H1 (cell line): Measurements from ENCODE around the gene ALDH1B1. TPM values are rescaled to one million over a fixed set of nuclear protein-coding genes. Genes with fewer than 3 reads are reported as not detected.

Source experiments
- CHD2 ChIP-seq: IDR thresholded peaks from 2 replicates; pipeline ENCODE4 v1.6.1; 2012; ENCODE audit warnings: low read length, improper control_type of control experiment
- JUN ChIP-seq: IDR thresholded peaks from 2 replicates; pipeline ENCODE4 v1.6.1; 2011; ENCODE audit warnings: low read depth, mild to moderate bottlenecking, improper control_type of control experiment, low read length
- RNF2 ChIP-seq: fragments of 200-900, 300-1000 bp; sonication (generic); IDR thresholded peaks from 2 replicates; pipeline ENCODE4 v1.7.1; 2016; ENCODE audit warnings: borderline replicate concordance, low read depth, mild to moderate bottlenecking, antibody characterized with exemption, low read length; ENCODE audit not compliant: poor library complexity, severe bottlenecking; ENCODE audit errors: missing control alignments
- SP1 ChIP-seq: IDR thresholded peaks from 2 replicates; pipeline ENCODE4 v1.6.1; 2011; ENCODE audit warnings: low read depth, low read length
- SP4 ChIP-seq: IDR thresholded peaks from 2 replicates; pipeline ENCODE4 v1.6.1; 2012; ENCODE audit warnings: low read length, inconsistent platforms
- polyA plus RNA-seq, 7 experiments: library from polyadenylated mRNA; depleted of rRNA in 3 of 7; stranded (reverse) in 5 of 7; unstranded in 2 of 7; fragments of >200 nt in 5 of 7; fragments of 200-250 nt in 2 of 7; gene quantifications; 1 replicate in 5 of 7; 2 replicates in 1 of 7; 4 replicates in 1 of 7; pipeline versions ENCODE4 v1.2.1 to v1.2.3, GENCODE V29; 2011 to 2013; ENCODE audit warnings: missing spikeins in 2 of 7, mixed read lengths in 2 of 7
- total RNA-seq: library from RNA; stranded (reverse); fragmentation: NEBNext Ultra II Directional; extraction: Animal tissue kit (Norgen Biotek cat#: 25700); gene quantifications from 2 replicates; pipeline ENCODE4 v1.2.1, GENCODE V29; 2021
- TF ChIP-seq, protein P1 (sequence below): fragments of 300-600 bp; sonication (generic); IDR thresholded peaks from 2 replicates; pipeline ENCODE4 v1.7.1; 2012; ENCODE audit warnings: low read length, moderate library complexity, mild to moderate bottlenecking, inconsistent platforms; ENCODE audit not compliant: insufficient replicate concordance
- TF ChIP-seq, protein P2 (sequence below): IDR thresholded peaks from 2 replicates; pipeline ENCODE4 v1.6.1; 2012; ENCODE audit warnings: inconsistent platforms

The ALDH1B1 gene
- total and polyA plus RNA-seq, 2 of the 8 experiments (the other 6 are each of a cell fraction or from before 2014, with no cell fraction given) = 41.6 to 78.7 TPM

DNA sequence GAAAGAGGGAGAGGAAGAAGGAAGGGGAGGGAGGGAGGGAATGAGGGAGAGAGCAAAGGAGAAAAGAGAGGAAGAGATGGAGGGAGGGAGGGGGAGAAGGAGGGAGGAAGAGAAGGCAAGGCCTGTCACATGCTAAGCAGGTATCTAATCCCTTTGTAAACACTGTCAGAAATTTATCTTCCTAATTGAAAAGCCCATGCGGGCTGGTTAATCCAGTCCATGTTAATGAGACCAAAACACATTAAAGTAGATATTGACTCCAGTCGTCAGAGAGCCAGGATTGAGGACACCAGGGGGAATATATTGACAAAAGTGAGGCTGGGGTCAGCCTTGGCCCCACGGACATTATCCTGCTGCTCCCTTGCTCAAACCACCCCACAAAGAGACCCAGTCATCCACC lies 37.4 kb upstream of the ALDH1B1 start (continued):
- TF ChIP-seq, protein P1, sequence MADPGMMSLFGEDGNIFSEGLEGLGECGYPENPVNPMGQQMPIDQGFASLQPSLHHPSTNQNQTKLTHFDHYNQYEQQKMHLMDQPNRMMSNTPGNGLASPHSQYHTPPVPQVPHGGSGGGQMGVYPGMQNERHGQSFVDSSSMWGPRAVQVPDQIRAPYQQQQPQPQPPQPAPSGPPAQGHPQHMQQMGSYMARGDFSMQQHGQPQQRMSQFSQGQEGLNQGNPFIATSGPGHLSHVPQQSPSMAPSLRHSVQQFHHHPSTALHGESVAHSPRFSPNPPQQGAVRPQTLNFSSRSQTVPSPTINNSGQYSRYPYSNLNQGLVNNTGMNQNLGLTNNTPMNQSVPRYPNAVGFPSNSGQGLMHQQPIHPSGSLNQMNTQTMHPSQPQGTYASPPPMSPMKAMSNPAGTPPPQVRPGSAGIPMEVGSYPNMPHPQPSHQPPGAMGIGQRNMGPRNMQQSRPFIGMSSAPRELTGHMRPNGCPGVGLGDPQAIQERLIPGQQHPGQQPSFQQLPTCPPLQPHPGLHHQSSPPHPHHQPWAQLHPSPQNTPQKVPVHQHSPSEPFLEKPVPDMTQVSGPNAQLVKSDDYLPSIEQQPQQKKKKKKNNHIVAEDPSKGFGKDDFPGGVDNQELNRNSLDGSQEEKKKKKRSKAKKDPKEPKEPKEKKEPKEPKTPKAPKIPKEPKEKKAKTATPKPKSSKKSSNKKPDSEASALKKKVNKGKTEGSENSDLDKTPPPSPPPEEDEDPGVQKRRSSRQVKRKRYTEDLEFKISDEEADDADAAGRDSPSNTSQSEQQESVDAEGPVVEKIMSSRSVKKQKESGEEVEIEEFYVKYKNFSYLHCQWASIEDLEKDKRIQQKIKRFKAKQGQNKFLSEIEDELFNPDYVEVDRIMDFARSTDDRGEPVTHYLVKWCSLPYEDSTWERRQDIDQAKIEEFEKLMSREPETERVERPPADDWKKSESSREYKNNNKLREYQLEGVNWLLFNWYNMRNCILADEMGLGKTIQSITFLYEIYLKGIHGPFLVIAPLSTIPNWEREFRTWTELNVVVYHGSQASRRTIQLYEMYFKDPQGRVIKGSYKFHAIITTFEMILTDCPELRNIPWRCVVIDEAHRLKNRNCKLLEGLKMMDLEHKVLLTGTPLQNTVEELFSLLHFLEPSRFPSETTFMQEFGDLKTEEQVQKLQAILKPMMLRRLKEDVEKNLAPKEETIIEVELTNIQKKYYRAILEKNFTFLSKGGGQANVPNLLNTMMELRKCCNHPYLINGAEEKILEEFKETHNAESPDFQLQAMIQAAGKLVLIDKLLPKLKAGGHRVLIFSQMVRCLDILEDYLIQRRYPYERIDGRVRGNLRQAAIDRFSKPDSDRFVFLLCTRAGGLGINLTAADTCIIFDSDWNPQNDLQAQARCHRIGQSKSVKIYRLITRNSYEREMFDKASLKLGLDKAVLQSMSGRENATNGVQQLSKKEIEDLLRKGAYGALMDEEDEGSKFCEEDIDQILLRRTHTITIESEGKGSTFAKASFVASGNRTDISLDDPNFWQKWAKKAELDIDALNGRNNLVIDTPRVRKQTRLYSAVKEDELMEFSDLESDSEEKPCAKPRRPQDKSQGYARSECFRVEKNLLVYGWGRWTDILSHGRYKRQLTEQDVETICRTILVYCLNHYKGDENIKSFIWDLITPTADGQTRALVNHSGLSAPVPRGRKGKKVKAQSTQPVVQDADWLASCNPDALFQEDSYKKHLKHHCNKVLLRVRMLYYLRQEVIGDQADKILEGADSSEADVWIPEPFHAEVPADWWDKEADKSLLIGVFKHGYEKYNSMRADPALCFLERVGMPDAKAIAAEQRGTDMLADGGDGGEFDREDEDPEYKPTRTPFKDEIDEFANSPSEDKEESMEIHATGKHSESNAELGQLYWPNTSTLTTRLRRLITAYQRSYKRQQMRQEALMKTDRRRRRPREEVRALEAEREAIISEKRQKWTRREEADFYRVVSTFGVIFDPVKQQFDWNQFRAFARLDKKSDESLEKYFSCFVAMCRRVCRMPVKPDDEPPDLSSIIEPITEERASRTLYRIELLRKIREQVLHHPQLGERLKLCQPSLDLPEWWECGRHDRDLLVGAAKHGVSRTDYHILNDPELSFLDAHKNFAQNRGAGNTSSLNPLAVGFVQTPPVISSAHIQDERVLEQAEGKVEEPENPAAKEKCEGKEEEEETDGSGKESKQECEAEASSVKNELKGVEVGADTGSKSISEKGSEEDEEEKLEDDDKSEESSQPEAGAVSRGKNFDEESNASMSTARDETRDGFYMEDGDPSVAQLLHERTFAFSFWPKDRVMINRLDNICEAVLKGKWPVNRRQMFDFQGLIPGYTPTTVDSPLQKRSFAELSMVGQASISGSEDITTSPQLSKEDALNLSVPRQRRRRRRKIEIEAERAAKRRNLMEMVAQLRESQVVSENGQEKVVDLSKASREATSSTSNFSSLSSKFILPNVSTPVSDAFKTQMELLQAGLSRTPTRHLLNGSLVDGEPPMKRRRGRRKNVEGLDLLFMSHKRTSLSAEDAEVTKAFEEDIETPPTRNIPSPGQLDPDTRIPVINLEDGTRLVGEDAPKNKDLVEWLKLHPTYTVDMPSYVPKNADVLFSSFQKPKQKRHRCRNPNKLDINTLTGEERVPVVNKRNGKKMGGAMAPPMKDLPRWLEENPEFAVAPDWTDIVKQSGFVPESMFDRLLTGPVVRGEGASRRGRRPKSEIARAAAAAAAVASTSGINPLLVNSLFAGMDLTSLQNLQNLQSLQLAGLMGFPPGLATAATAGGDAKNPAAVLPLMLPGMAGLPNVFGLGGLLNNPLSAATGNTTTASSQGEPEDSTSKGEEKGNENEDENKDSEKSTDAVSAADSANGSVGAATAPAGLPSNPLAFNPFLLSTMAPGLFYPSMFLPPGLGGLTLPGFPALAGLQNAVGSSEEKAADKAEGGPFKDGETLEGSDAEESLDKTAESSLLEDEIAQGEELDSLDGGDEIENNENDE = no peak
- no peak for TF ChIP-seq CHD2
- TF ChIP-seq SP1 = no peak
- TF ChIP-seq SP4 = no peak
- TF ChIP-seq RNF2 = no peak
- no peak for TF ChIP-seq JUN
- TF ChIP-seq, protein P2, sequence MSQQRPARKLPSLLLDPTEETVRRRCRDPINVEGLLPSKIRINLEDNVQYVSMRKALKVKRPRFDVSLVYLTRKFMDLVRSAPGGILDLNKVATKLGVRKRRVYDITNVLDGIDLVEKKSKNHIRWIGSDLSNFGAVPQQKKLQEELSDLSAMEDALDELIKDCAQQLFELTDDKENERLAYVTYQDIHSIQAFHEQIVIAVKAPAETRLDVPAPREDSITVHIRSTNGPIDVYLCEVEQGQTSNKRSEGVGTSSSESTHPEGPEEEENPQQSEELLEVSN = no peak
- TF ChIP-seq, all 59 proteins: peak for 0
